Lower leg skin (tissue), 4 donors: ENCODE results near the gene PRICKLE4. TPM values are rescaled to one million over a fixed set of nuclear protein-coding genes. Genes with fewer than 3 reads are reported as not detected.
A peak's percentile ranks its signal among the peaks of the same experiment; 100 is the strongest.

ENCODE experiments used
- DNase-seq, 2 donors: peaks; one replicate each; pipeline ENCODE4 v3.0.0-alpha.2; 2019; ENCODE audit warnings: low spot score in 2 of 2
- H3K4me3 ChIP-seq: fragments of 200-600 bp; sonication (generic); 2 replicates; pipeline ENCODE4 v1.5.1; 2017; ENCODE audit warnings: mild to moderate bottlenecking, low read depth; ENCODE audit not compliant: poor library complexity, severe bottlenecking
- CTCF ChIP-seq, 3 donors: fragments of 450-650 bp; IDR thresholded peaks; one replicate each; pipeline ENCODE4 v1.5.1; 2016; ENCODE audit warnings: antibody characterized with exemption in 3 of 3, mild to moderate bottlenecking in 3 of 3, moderate library complexity in 2 of 3
- POLR2A ChIP-seq, 2 donors: fragments of 450-650 bp; IDR thresholded peaks; one replicate each; pipeline ENCODE4 v1.6.1; 2016 to 2017; ENCODE audit warnings: antibody characterized with exemption in 2 of 2, mild to moderate bottlenecking in 1 of 2, moderate library complexity in 1 of 2
- WGBS, 2 donors: methylation state at CpG; one replicate each; pipeline ENCODE4 v1.1.5; 2018; 5-methylcytosine and 5-hydroxymethylcytosine counted together
- intact Hi-C: fragments of 100-400 bp; cut with DNase I; formaldehyde crosslinking; loops from one replicate; pipeline ENCODE4 v1.15.0; 2023; ENCODE audit warnings: low total_unique reads
- total RNA-seq, 4 donors: library from RNA; depleted of rRNA; stranded (reverse); fragments of >200 nt; gene quantifications; one replicate each; pipeline ENCODE4 v1.1.0, GENCODE V29; 2016

Gene PRICKLE4
- 1 to 10 TPM; 3.2 to 5.0 (median 3.9) TPM for total RNA-seq

- peak within 1 kb of the TSS; percentile 42 for H3K4me3 ChIP-seq
- TF ChIP-seq CTCF (IDR thresholded peaks at IDR 0.05), result no peak
- TF ChIP-seq POLR2A (IDR thresholded peaks at IDR 0.05), result no peak
- intact Hi-C loops, result loop anchor here (5.0 to 10.0 kb wide), 2 partner anchors 144 to 262 kb away; partner anchors contain the start of genes BYSL and MED20
- WGBS, 2 donors, result 1% methylated on average over 36 of the region's 36 CpGs
- DNase-seq, result peak in 1 of 2 donors; percentile 88
Observed at GRCh38 chr6:41780551-41781365, at the start of gene PRICKLE4. TSS of gene PRICKLE4 (plus strand) at chr6:41780782. CDS start at chr6:41783474, 2,692 bp downstream.

- 81 to 85% methylated on average over 7 of the region's 7 CpGs for WGBS, 2 donors
- intact Hi-C loops, result no loop called here
- DNase-seq, result no peak
- TF ChIP-seq POLR2A (IDR thresholded peaks at IDR 0.05) (no peak), CTCF (IDR thresholded peaks at IDR 0.05) (no peak)
- no peak overlapping the region for H3K4me3 ChIP-seq
Observed at GRCh38 chr6:41731561-41732086, 49.0 kb upstream of the PRICKLE4 start.

- intact Hi-C loops, result no loop called here
- no peak for DNase-seq
- TF ChIP-seq CTCF (IDR thresholded peaks at IDR 0.05), result no peak
- no peak for TF ChIP-seq POLR2A (IDR thresholded peaks at IDR 0.05)
- H3K4me3 ChIP-seq, result no peak overlapping the region
Observed at GRCh38 chr6:41732149-41732548, 48.4 kb upstream of the PRICKLE4 start.

- WGBS, 2 donors, result 62 to 63% methylated on average over 8 of the region's 8 CpGs
- H3K4me3 ChIP-seq, result no peak overlapping the region
- no peak for TF ChIP-seq CTCF (IDR thresholded peaks at IDR 0.05)
- no peak for TF ChIP-seq POLR2A (IDR thresholded peaks at IDR 0.05)
- intact Hi-C loops, result no loop called here
- no peak for DNase-seq
Observed at GRCh38 chr6:41732591-41733359, 47.8 kb upstream of the PRICKLE4 start.

- WGBS, 2 donors, result 31 to 45% methylated on average over 11 of the region's 11 CpGs
- TF ChIP-seq CTCF (IDR thresholded peaks at IDR 0.05) (no peak), POLR2A (IDR thresholded peaks at IDR 0.05) (no peak)
- intact Hi-C loops, result no loop called here
- H3K4me3 ChIP-seq, result no peak overlapping the region
- no peak for DNase-seq
Observed at GRCh38 chr6:41733360-41733706, 47.2 kb upstream of the PRICKLE4 start.
